HEK293 (cell line): ENCODE measurements around the gene CHGA.

ENCODE experiments used
- CTCF ChIA-PET: fragments of 350-600 bp; formaldehyde crosslinking; extraction: SDS; loops from one replicate; lab custom pipeline; 2021; ENCODE audit warnings: antibody characterized with exemption; lab: Yijun Ruan, JAX
- POLR2A ChIA-PET: fragments of 300-600 bp; formaldehyde crosslinking; extraction: SDS; loops from one replicate; lab custom pipeline; 2020; ENCODE audit warnings: antibody characterized with exemption, inconsistent platforms; lab: Yijun Ruan, JAX
- H3K27ac ChIP-seq: fragments of 200-500 bp; sonication (Bioruptor generic); 2 replicates; pipeline ENCODE4 v1.5.1; 2014; ENCODE audit warnings: low read depth, low read length, control low read depth, inconsistent platforms; ENCODE audit errors: extremely low read depth
- H3K36me3 ChIP-seq, 2 experiments: fragments of 200-500 bp in 1 of 2; sonication (Bioruptor generic) in 1 of 2; 1 replicate in 1 of 2; 2 replicates in 1 of 2; pipeline ENCODE4 v1.5.1; 2014 to 2017; ENCODE audit warnings: inconsistent platforms in 2 of 2, low read length in 2 of 2; ENCODE audit not compliant: control insufficient read depth in 2 of 2, insufficient read depth in 1 of 2
- H3K4me1 ChIP-seq: fragments of 200-500 bp; sonication (Bioruptor generic); 2 replicates; pipeline ENCODE4 v1.5.1; 2014; ENCODE audit warnings: mild to moderate bottlenecking, low read length, inconsistent platforms; ENCODE audit not compliant: control insufficient read depth, insufficient read depth
- H3K4me3 ChIP-seq: 2 replicates; pipeline ENCODE4 v1.5.1; 2011; ENCODE audit warnings: low read depth, mild to moderate bottlenecking, control low read depth, low read length, moderate library complexity
- H3K9me3 ChIP-seq: fragments of 200-500 bp; sonication (Bioruptor generic); 2 replicates; pipeline ENCODE4 v1.5.1; 2014; ENCODE audit warnings: low read depth, low read length, inconsistent platforms; ENCODE audit not compliant: control insufficient read depth, insufficient read depth
- EGR2 ChIP-seq: fragments of 450-650 bp; formaldehyde crosslinking; IDR thresholded peaks from 2 replicates; pipeline ENCODE4 v1.5.1; 2016; ENCODE audit warnings: low read depth, missing biosample characterization, missing genetic modification characterization
- HOXD13 ChIP-seq: sonication (generic); formaldehyde crosslinking; IDR thresholded peaks from 2 replicates; pipeline ENCODE4 v1.8.0; 2022; ENCODE audit warnings: missing genetic modification reagents, borderline replicate concordance
- KLF10 ChIP-seq: fragments of 450-650 bp; IDR thresholded peaks from 2 replicates; pipeline ENCODE4 v1.5.1; 2018; ENCODE audit warnings: missing biosample characterization, mild to moderate bottlenecking, missing genetic modification characterization
- MZF1 ChIP-seq: fragments of 450-650 bp; formaldehyde crosslinking; IDR thresholded peaks from 2 replicates; pipeline ENCODE4 v1.5.1; 2017; ENCODE audit warnings: missing biosample characterization, missing genetic modification characterization, borderline replicate concordance
- PRDM1 ChIP-seq: fragments of 450-650 bp; formaldehyde crosslinking; IDR thresholded peaks from 2 replicates; pipeline ENCODE4; 2016; ENCODE audit warnings: missing biosample characterization, missing genetic modification characterization
- SCRT2 ChIP-seq: fragments of 450-650 bp; formaldehyde crosslinking; IDR thresholded peaks from 2 replicates; pipeline ENCODE4 v1.5.1; 2016; ENCODE audit warnings: missing biosample characterization, missing genetic modification characterization
- SETDB1 ChIP-seq: IDR thresholded peaks from one replicate; pipeline ENCODE4 v1.6.1; 2017; ENCODE audit warnings: mild to moderate bottlenecking, low read length, moderate library complexity, mixed read lengths; ENCODE audit not compliant: insufficient read length
- ZNF132 ChIP-seq: fragments of 450-650 bp; formaldehyde crosslinking; IDR thresholded peaks from 2 replicates; pipeline ENCODE4 v1.5.1; 2017; ENCODE audit warnings: missing biosample characterization, missing genetic modification characterization, borderline replicate concordance
- ZNF157 ChIP-seq: fragments of 450-650 bp; formaldehyde crosslinking; IDR thresholded peaks from 2 replicates; pipeline ENCODE4 v1.5.1; 2016; ENCODE audit warnings: missing biosample characterization, missing genetic modification characterization
- ZNF175 ChIP-seq: fragments of 450-650 bp; formaldehyde crosslinking; IDR thresholded peaks from 2 replicates; pipeline ENCODE4 v1.5.1; 2016; ENCODE audit warnings: missing biosample characterization, missing genetic modification characterization
- ZNF214 ChIP-seq: fragments of 450-650 bp; formaldehyde crosslinking; IDR thresholded peaks from 2 replicates; pipeline ENCODE4 v1.5.1; 2017; ENCODE audit warnings: missing biosample characterization, mild to moderate bottlenecking, missing genetic modification characterization, borderline replicate concordance
- ZNF24 ChIP-seq: fragments of 450-650 bp; formaldehyde crosslinking; IDR thresholded peaks from 2 replicates; pipeline ENCODE4 v1.5.1; 2016; ENCODE audit warnings: missing biosample characterization, missing genetic modification characterization
- ZNF473 ChIP-seq: fragments of 450-650 bp; formaldehyde crosslinking; IDR thresholded peaks from 2 replicates; pipeline ENCODE4 v1.5.1; 2017; ENCODE audit warnings: missing biosample characterization, missing genetic modification characterization
- ZNF548 ChIP-seq: fragments of 450-650 bp; formaldehyde crosslinking; IDR thresholded peaks from 2 replicates; pipeline ENCODE4 v1.5.1; 2016; ENCODE audit warnings: missing biosample characterization, missing genetic modification characterization
- ZNF561 ChIP-seq: fragments of 450-650 bp; IDR thresholded peaks from 2 replicates; pipeline ENCODE4 v1.5.1; 2018; ENCODE audit warnings: missing biosample characterization, missing genetic modification characterization, borderline replicate concordance
- ZNF626 ChIP-seq: fragments of 450-650 bp; sonication (Bioruptor Pico); formaldehyde crosslinking; IDR thresholded peaks from 2 replicates; pipeline ENCODE4 v1.5.1; 2018; ENCODE audit warnings: missing biosample characterization, missing genetic modification characterization, inconsistent platforms
- ZNF747 ChIP-seq: fragments of 450-650 bp; formaldehyde crosslinking; IDR thresholded peaks from 2 replicates; pipeline ENCODE4 v1.5.1; 2016; ENCODE audit warnings: missing biosample characterization, missing genetic modification characterization
- TF ChIP-seq, protein P1 (sequence below): fragments of 450-650 bp; formaldehyde crosslinking; IDR thresholded peaks from 2 replicates; pipeline ENCODE4 v1.5.1; 2016; ENCODE audit warnings: missing biosample characterization, missing genetic modification characterization
- TF ChIP-seq, protein P2 (sequence below): fragments of 450-650 bp; formaldehyde crosslinking; IDR thresholded peaks from 2 replicates; pipeline ENCODE4 v1.5.1; 2016; ENCODE audit warnings: missing biosample characterization, missing genetic modification characterization
- TF ChIP-seq, protein P3 (sequence below): fragments of 450-650 bp; formaldehyde crosslinking; IDR thresholded peaks from 2 replicates; pipeline ENCODE4 v1.5.1; 2016; ENCODE audit warnings: missing biosample characterization, missing genetic modification characterization, borderline replicate concordance

The CHGA gene

GRCh38 chr14:92978229-92979021 lies 55.5 kb downstream of the CHGA start:
- TF ChIP-seq ZNF561 (tag by site-specific recombination) (no peak), ZNF214 (tag by site-specific recombination) (no peak), HOXD13 (CRISPR knock-in tag) (no peak), SCRT2 (tag by site-specific recombination) (no peak), ZNF548 (tag by site-specific recombination) (no peak), MZF1 (tag by site-specific recombination) (no peak), SETDB1 (peak; percentile 87), ZNF626 (peak; percentile 80; the same call in 1 of the 2 replicates), ZNF175 (tag by site-specific recombination) (no peak), ZNF473 (tag by site-specific recombination) (no peak), ZNF24 (no peak), PRDM1 (no peak), ZNF747 (no peak)
- TF ChIP-seq, protein P1, sequence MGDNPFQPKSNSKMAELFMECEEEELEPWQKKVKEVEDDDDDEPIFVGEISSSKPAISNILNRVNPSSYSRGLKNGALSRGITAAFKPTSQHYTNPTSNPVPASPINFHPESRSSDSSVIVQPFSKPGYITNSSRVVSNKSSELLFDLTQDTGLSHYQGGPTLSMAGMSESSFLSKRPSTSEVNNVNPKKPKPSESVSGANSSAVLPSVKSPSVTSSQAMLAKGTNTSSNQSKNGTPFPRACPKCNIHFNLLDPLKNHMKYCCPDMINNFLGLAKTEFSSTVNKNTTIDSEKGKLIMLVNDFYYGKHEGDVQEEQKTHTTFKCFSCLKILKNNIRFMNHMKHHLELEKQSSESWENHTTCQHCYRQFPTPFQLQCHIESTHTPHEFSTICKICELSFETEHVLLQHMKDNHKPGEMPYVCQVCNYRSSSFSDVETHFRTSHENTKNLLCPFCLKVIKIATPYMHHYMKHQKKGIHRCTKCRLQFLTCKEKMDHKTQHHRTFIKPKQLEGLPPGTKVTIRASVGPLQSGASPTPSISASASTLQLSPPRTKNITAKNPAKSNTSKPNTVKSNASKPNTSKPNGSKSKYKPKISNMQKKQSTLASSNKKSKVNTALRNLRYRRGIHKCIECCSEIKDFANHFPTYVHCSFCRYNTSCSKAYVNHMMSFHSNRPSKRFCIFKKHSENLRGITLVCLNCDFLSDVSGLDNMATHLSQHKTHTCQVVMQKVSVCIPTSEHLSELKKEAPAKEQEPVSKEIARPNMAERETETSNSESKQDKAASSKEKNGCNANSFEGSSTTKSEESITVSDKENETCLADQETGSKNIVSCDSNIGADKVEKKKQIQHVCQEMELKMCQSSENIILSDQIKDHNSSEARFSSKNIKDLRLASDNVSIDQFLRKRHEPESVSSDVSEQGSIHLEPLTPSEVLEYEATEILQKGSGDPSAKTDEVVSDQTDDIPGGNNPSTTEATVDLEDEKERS (tag by site-specific recombination): no peak
- TF ChIP-seq, protein P2, sequence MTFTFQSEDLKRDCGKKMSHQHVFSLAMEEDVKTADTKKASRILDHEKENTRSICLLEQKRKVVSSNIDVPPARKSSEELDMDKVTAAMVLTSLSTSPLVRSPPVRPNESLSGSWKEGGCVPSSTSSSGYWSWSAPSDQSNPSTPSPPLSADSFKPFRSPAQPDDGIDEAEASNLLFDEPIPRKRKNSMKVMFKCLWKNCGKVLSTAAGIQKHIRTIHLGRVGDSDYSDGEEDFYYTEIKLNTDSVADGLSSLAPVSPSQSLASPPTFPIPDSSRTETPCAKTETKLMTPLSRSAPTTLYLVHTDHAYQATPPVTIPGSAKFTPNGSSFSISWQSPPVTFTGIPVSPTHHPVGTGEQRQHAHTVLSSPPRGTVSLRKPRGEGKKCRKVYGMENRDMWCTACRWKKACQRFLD (tag by site-specific recombination): no peak
- TF ChIP-seq, protein P3, sequence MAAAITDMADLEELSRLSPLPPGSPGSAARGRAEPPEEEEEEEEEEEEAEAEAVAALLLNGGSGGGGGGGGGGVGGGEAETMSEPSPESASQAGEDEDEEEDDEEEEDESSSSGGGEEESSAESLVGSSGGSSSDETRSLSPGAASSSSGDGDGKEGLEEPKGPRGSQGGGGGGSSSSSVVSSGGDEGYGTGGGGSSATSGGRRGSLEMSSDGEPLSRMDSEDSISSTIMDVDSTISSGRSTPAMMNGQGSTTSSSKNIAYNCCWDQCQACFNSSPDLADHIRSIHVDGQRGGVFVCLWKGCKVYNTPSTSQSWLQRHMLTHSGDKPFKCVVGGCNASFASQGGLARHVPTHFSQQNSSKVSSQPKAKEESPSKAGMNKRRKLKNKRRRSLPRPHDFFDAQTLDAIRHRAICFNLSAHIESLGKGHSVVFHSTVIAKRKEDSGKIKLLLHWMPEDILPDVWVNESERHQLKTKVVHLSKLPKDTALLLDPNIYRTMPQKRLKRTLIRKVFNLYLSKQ (tag by site-specific recombination): no peak
- Histone ChIP-seq H3K9me3 (no peaks in the 10 kb centered on the region), H3K36me3 (peaks cover 0 to 12% of the 10 kb centered on the region in 2 experiments; a peak in 1 of 3 replicates), H3K4me3 (no peak overlapping the region), H3K27ac (no peak overlapping the region), H3K4me1 (no peaks in the 10 kb centered on the region)
- CTCF ChIA-PET: interaction anchor here (0.8 kb wide), 1 partner anchor 135 kb away, joined by 3 read pairs; no protein-coding TSS in a partner anchor
- POLR2A ChIA-PET: no interaction called here

DNA sequence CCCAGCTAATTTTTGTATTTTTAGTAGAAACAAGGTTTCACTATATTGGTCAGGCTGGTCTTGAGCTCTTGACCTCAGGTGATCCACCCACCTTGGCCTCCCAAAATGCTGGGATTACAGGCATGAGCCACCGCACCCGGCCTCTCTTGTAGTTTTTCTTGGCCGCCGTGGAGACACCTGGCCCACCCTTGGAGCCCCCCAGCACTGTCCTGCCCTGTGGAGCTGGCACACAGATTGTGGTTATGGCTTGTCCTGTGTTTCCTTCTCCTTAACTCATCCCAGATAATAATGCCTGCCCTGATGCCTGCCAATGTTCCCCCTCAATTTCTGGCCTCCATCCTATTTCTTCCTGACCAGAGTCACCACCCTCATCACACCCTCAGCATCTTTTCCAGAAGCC lies 57.9 kb downstream of the CHGA start:
- H3K36me3 ChIP-seq: peaks cover 0 to 12% of the 10 kb centered on the region in 2 experiments; a peak in 1 of 3 replicates
- ChIA-PET CTCF (no interaction called here), POLR2A (no interaction called here)
- H3K9me3 ChIP-seq: no peaks in the 10 kb centered on the region
- no peak overlapping the region for H3K27ac ChIP-seq
- TF ChIP-seq ZNF132 (no peak), KLF10 (tag by site-specific recombination) (no peak), EGR2 (no peak), ZNF157 (tag by site-specific recombination) (no peak)
- H3K4me3 ChIP-seq: no peak overlapping the region
- no peaks in the 10 kb centered on the region for H3K4me1 ChIP-seq
